ENCODE measurements around the gene COL20A1. TPM values are rescaled to one million over a fixed set of nuclear protein-coding genes. Genes with fewer than 3 reads are reported as not detected.

COL20A1 gene
- total RNA-seq, 1 donor from 2014 or later = 5.0 TPM

DNA sequence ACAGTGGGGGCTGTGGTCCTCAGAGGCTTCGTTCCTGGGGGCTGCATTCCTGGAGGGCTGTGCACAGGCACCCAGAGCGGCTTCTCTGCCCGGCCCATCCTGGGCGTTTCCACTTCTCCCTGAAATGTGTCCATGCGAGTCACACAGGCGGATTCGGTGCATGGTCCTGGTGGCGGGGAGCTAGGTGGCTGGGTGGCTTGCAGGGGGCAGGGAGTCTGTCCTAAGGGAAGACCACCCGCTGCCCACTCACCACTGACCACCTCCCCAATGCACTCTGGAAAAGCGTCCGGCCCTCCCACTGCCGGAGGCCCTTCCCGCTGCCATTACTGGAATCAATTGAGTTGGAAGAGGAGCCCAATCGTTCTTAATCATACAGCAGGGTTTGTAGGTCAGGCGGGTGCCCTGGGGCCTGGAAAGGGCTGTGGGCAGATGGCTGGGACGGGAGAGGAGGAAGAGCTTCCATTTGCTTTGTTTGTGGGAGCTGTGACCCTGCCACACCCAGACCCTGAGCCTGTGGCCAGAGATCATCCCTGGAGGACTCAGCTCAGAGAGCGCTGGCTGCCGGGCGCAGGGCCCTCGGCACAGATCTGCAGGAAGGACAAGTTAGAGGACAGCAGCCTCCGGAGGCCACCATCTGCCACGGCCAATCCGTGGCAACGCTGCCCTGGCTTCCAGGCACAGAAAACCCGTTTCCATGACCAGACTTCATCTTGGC, 61.8 kb downstream of the COL20A1 start:
- H3K36me3 Mint-ChIP-seq (ENCODE audit: low read depth, unreplicated experiment) = no peaks in the 10 kb centered on the region
- no peaks in the 10 kb centered on the region for H4K20me1 ChIP-seq (ENCODE audit: insufficient read depth, low read length)
- DNase-seq (ENCODE audit: low read depth) (no peak), FAIRE-seq (no peak)
- no peaks in the 10 kb centered on the region for H3K36me3 ChIP-seq (ENCODE audit: insufficient read depth, low read length)
- H2AFZ ChIP-seq (ENCODE audit: low read depth, low read length) = no peak overlapping the region
- H3K4me2 ChIP-seq (ENCODE audit: low read length) = no peak overlapping the region
- no peak overlapping the region for H3K9ac ChIP-seq (ENCODE audit: low read length)
- no peak overlapping the region for H3K4me3 Mint-ChIP-seq (ENCODE audit: unreplicated experiment)
- H3K4me1 ChIP-seq (ENCODE audit: insufficient read depth, low read length) = no peaks in the 10 kb centered on the region
- H3K27ac ChIP-seq (ENCODE audit: low read depth, low read length) = no peak overlapping the region
- no peak overlapping the region for H3K27ac Mint-ChIP-seq (ENCODE audit: unreplicated experiment)
- H3K9me3 ChIP-seq (ENCODE audit: insufficient read depth, low read depth, low read length) = no peaks in the 10 kb centered on the region
- H3K4me3 ChIP-seq (ENCODE audit: insufficient read depth, low read depth, low read length) = no peak overlapping the region
- TF ChIP-seq, protein P1, sequence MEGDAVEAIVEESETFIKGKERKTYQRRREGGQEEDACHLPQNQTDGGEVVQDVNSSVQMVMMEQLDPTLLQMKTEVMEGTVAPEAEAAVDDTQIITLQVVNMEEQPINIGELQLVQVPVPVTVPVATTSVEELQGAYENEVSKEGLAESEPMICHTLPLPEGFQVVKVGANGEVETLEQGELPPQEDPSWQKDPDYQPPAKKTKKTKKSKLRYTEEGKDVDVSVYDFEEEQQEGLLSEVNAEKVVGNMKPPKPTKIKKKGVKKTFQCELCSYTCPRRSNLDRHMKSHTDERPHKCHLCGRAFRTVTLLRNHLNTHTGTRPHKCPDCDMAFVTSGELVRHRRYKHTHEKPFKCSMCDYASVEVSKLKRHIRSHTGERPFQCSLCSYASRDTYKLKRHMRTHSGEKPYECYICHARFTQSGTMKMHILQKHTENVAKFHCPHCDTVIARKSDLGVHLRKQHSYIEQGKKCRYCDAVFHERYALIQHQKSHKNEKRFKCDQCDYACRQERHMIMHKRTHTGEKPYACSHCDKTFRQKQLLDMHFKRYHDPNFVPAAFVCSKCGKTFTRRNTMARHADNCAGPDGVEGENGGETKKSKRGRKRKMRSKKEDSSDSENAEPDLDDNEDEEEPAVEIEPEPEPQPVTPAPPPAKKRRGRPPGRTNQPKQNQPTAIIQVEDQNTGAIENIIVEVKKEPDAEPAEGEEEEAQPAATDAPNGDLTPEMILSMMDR (IDR thresholded peaks at IDR 0.05; ENCODE audit: insufficient read depth, low read depth, low read length) = no peak
- no peak for TF ChIP-seq EZH2 (IDR thresholded peaks at IDR 0.05; ENCODE audit: insufficient read depth, low read length)
- no peaks in the 10 kb centered on the region for H3K4me1 Mint-ChIP-seq (ENCODE audit: low read depth, unreplicated experiment)
- no peaks in the 10 kb centered on the region for H3K9me3 Mint-ChIP-seq (ENCODE audit: unreplicated experiment)
- no peaks in the 10 kb centered on the region for H3K79me2 ChIP-seq (ENCODE audit: insufficient read depth, low read length)
- H3K27me3 Mint-ChIP-seq (ENCODE audit: low read depth, unreplicated experiment) = peaks cover 34% of the 10 kb centered on the region
- H3K27me3 ChIP-seq (ENCODE audit: insufficient read depth, low read length) = no peaks in the 10 kb centered on the region

DNA sequence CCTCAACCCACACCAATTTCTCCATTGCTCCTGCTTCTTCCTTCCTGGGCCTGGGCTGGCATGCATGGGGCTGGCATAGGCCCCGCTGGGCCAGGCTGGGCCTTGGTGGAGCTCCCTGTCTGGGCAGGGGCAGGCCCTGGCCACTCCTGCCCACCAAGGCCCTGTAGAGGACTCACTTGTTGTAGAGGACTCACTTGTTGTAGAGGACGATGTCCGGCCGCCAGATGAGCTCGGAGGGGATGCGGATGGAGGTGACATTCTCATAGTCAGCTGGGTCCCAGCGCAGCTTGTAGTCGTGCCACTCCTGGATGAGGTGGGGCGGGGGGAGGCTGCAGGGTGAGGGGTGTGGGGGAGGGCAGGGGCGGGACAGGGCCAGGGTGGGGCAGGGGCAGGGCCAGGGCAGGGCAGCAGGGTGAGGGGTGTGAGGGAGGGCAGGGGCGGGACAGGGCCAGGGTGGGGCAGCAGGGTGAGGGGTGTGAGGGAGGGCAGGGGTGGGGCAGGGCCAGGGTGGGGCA, 62.9 kb downstream of the COL20A1 start:
- Histone ChIP-seq H3K9ac (ENCODE audit: low read length) (no peak overlapping the region), H3K36me3 (ENCODE audit: insufficient read depth, low read length) (no peaks in the 10 kb centered on the region), H3K9me3 (ENCODE audit: insufficient read depth, low read depth, low read length) (no peaks in the 10 kb centered on the region), H2AFZ (ENCODE audit: low read depth, low read length) (no peak overlapping the region), H3K4me1 (ENCODE audit: insufficient read depth, low read length) (no peaks in the 10 kb centered on the region), H4K20me1 (ENCODE audit: insufficient read depth, low read length) (no peaks in the 10 kb centered on the region), H3K4me2 (ENCODE audit: low read length) (no peak overlapping the region), H3K27ac (ENCODE audit: low read depth, low read length) (no peak overlapping the region), H3K4me3 (ENCODE audit: insufficient read depth, low read depth, low read length) (no peak overlapping the region), H3K79me2 (ENCODE audit: insufficient read depth, low read length) (no peaks in the 10 kb centered on the region), H3K27me3 (ENCODE audit: insufficient read depth, low read length) (peaks cover 8% of the 10 kb centered on the region)
- FAIRE-seq = no peak
- Mint-ChIP-seq H3K27me3 (ENCODE audit: low read depth, unreplicated experiment) (peaks cover 29% of the 10 kb centered on the region), H3K4me3 (ENCODE audit: unreplicated experiment) (no peak overlapping the region), H3K9me3 (ENCODE audit: unreplicated experiment) (no peaks in the 10 kb centered on the region), H3K4me1 (ENCODE audit: low read depth, unreplicated experiment) (no peaks in the 10 kb centered on the region), H3K27ac (ENCODE audit: unreplicated experiment) (no peak overlapping the region), H3K36me3 (ENCODE audit: low read depth, unreplicated experiment) (no peaks in the 10 kb centered on the region)
- DNase-seq (ENCODE audit: low read depth) = no peak
- TF ChIP-seq, protein P1 (IDR thresholded peaks at IDR 0.05; ENCODE audit: insufficient read depth, low read depth, low read length) = no peak
- TF ChIP-seq EZH2 (IDR thresholded peaks at IDR 0.05; ENCODE audit: insufficient read depth, low read length) = no peak

DNA sequence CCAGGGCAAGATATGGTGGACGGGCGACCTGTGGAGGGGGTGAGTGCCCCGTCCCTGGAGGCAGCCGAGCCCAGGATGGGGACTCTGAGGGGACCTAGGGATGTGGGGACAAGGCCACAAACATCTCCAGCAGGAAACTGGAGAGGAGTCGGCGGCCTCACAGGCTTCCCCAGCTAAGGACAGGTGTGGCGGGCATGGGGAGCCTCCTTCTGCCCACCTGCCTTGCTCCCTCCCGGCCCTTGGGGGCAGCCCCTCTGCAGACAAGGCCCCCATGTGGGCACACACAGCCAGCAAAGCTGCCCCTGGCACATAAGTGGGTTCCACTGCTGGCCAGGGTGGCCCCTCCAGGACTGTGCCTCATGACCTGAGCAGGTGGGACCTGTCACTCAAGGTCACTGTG, 63.5 kb downstream of the COL20A1 start:
- no peaks in the 10 kb centered on the region for H3K79me2 ChIP-seq (ENCODE audit: insufficient read depth, low read length)
- H3K9ac ChIP-seq (ENCODE audit: low read length) = no peak overlapping the region
- H3K4me3 ChIP-seq (ENCODE audit: insufficient read depth, low read depth, low read length) = no peak overlapping the region
- H3K4me3 Mint-ChIP-seq (ENCODE audit: unreplicated experiment) = no peak overlapping the region
- peaks cover 8% of the 10 kb centered on the region for H3K27me3 ChIP-seq (ENCODE audit: insufficient read depth, low read length)
- no peak overlapping the region for H2AFZ ChIP-seq (ENCODE audit: low read depth, low read length)
- H3K9me3 Mint-ChIP-seq (ENCODE audit: unreplicated experiment) = no peaks in the 10 kb centered on the region
- no peaks in the 10 kb centered on the region for H3K4me1 Mint-ChIP-seq (ENCODE audit: low read depth, unreplicated experiment)
- no peak for DNase-seq (ENCODE audit: low read depth)
- TF ChIP-seq, protein P1 (IDR thresholded peaks at IDR 0.05; ENCODE audit: insufficient read depth, low read depth, low read length) = no peak
- TF ChIP-seq EZH2 (IDR thresholded peaks at IDR 0.05; ENCODE audit: insufficient read depth, low read length) = no peak
- peaks cover 27% of the 10 kb centered on the region for H3K27me3 Mint-ChIP-seq (ENCODE audit: low read depth, unreplicated experiment)
- no peaks in the 10 kb centered on the region for H3K9me3 ChIP-seq (ENCODE audit: insufficient read depth, low read depth, low read length)
- no peaks in the 10 kb centered on the region for H3K36me3 ChIP-seq (ENCODE audit: insufficient read depth, low read length)
- no peak overlapping the region for H3K4me2 ChIP-seq (ENCODE audit: low read length)
- no peaks in the 10 kb centered on the region for H4K20me1 ChIP-seq (ENCODE audit: insufficient read depth, low read length)
- H3K27ac Mint-ChIP-seq (ENCODE audit: unreplicated experiment) = no peak overlapping the region
- no peaks in the 10 kb centered on the region for H3K4me1 ChIP-seq (ENCODE audit: insufficient read depth, low read length)
- FAIRE-seq = no peak
- no peaks in the 10 kb centered on the region for H3K36me3 Mint-ChIP-seq (ENCODE audit: low read depth, unreplicated experiment)
- H3K27ac ChIP-seq (ENCODE audit: low read depth, low read length) = no peak overlapping the region
